ENCODE data around the gene SLC16A7.

GRCh38 chr12:59636945-59637691 is 41.3 kb downstream of the SLC16A7 start:
- no peak for TF ChIP-seq CTCF (IDR thresholded peaks at IDR 0.05)
- no peak for TF ChIP-seq POLR2A (IDR thresholded peaks at IDR 0.05)
